Vagina (tissue), 2 donors: Measurements from ENCODE around the gene MBNL2. TPM values are rescaled to one million over a fixed set of nuclear protein-coding genes. Genes with fewer than 3 reads are reported as not detected.

Source experiments
- DNase-seq, 2 donors: peaks; one replicate each; pipeline ENCODE4 v3.0.0-alpha.2; 2017; ENCODE audit errors: extremely low spot score in 2 of 2
- H3K27ac ChIP-seq: fragments of 200-600 bp; sonication (generic); one replicate; pipeline ENCODE4 v1.5.1; 2019
- H3K27me3 ChIP-seq: fragments of 200-600 bp; sonication (generic); one replicate; pipeline ENCODE4 v1.5.1; 2019
- H3K36me3 ChIP-seq, 2 donors: fragments of 200-600 bp; sonication (generic); one replicate each; pipeline ENCODE4 v1.5.1; 2017 to 2019
- H3K4me1 ChIP-seq: fragments of 200-600 bp; sonication (generic); one replicate; pipeline ENCODE4 v1.5.1; 2019
- H3K4me3 ChIP-seq, 2 donors: fragments of 200-600 bp; sonication (generic); 1 replicate in 1 of 2; 2 replicates in 1 of 2; pipeline ENCODE4 v1.5.1; 2016 to 2019
- H3K9me3 ChIP-seq: fragments of 200-600 bp; sonication (generic); one replicate; pipeline ENCODE4 v1.5.1; 2019
- POLR2A ChIP-seq, 2 donors: fragments of 450-650 bp; IDR thresholded peaks; one replicate each; pipeline ENCODE4 v1.6.1; 2017; ENCODE audit warnings: antibody characterized with exemption in 2 of 2, mild to moderate bottlenecking in 2 of 2, moderate library complexity in 2 of 2
- POLR2AphosphoS5 ChIP-seq, 2 donors: sonication (generic); formaldehyde crosslinking; IDR thresholded peaks; one replicate each; pipeline ENCODE4 v1.9.0; 2017; ENCODE audit warnings: antibody characterized with exemption in 2 of 2, mild to moderate bottlenecking in 2 of 2, low read depth in 1 of 2; ENCODE audit not compliant: insufficient read depth in 1 of 2
- intact Hi-C: fragments of 100-400 bp; cut with DNase I; formaldehyde crosslinking; loops from one replicate; pipeline ENCODE4 v1.15.1; 2023
- total RNA-seq: library from RNA; depleted of rRNA; stranded (reverse); fragments of >200 nt; gene quantifications from one replicate; pipeline ENCODE4 v1.2.3, GENCODE V29; 2016
- TF ChIP-seq, protein P1 (sequence below), 3 experiments: fragments of 450-650 bp in 2 of 3; fragments of 200-600 bp in 1 of 3; sonication (generic) in 1 of 3; IDR thresholded peaks; one replicate each; pipeline ENCODE4 v1.5.1; 2017 to 2019; ENCODE audit warnings: antibody characterized with exemption in 3 of 3, mild to moderate bottlenecking in 2 of 3, moderate library complexity in 2 of 3

MBNL2 gene
- total RNA-seq, 1 donor from 2014 or later: 63.1 TPM

DNA sequence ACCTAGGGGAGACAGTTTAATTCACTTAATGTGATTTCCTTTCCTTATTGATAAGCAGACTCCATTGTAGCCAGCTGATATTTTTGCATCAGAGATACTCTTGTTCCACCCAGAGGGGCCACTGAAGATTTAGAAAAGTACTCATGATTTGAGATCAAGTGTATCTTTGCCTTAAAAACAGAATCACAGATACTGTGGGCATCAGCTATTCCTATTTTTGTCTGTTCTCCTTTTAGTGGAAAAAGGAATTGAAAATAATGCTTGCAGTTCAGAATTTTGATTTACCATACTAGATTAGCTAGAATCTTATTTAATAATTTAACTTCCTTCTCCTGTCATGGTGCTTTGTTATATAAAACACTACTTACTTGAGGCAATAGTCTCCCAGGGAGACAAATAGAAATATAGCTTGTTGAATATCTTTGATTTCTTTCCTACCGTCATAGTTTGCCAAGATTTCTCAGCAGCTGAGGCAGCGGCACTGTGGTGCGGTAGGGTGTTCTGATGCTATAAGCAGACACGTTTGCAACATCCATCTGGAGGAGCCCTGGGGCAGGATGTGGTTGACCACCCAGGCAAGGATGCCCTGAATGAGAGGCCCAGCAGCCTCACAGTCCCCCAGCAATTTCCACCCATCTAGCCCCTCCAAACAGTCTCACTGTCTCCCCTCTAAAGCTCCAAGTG lies 164.8 kb downstream of the MBNL2 start:
- DNase-seq: no peak
- H3K27ac ChIP-seq: no peak overlapping the region
- H3K4me1 ChIP-seq: no peaks in the 10 kb centered on the region
- H3K27me3 ChIP-seq: no peaks in the 10 kb centered on the region
- intact Hi-C loops: no loop called here
- H3K9me3 ChIP-seq: no peaks in the 10 kb centered on the region
- TF ChIP-seq POLR2AphosphoS5 (IDR thresholded peaks at IDR 0.05; ENCODE audit: insufficient read depth in 1 of 2, low read depth in 1 of 2) (no peak), POLR2A (IDR thresholded peaks at IDR 0.05) (no peak)
- TF ChIP-seq, protein P1, sequence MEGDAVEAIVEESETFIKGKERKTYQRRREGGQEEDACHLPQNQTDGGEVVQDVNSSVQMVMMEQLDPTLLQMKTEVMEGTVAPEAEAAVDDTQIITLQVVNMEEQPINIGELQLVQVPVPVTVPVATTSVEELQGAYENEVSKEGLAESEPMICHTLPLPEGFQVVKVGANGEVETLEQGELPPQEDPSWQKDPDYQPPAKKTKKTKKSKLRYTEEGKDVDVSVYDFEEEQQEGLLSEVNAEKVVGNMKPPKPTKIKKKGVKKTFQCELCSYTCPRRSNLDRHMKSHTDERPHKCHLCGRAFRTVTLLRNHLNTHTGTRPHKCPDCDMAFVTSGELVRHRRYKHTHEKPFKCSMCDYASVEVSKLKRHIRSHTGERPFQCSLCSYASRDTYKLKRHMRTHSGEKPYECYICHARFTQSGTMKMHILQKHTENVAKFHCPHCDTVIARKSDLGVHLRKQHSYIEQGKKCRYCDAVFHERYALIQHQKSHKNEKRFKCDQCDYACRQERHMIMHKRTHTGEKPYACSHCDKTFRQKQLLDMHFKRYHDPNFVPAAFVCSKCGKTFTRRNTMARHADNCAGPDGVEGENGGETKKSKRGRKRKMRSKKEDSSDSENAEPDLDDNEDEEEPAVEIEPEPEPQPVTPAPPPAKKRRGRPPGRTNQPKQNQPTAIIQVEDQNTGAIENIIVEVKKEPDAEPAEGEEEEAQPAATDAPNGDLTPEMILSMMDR (IDR thresholded peaks at IDR 0.05): no peak
- H3K36me3 ChIP-seq: peaks cover 0 to 8% of the 10 kb centered on the region in 2 donors
- H3K4me3 ChIP-seq: no peak overlapping the region

DNA sequence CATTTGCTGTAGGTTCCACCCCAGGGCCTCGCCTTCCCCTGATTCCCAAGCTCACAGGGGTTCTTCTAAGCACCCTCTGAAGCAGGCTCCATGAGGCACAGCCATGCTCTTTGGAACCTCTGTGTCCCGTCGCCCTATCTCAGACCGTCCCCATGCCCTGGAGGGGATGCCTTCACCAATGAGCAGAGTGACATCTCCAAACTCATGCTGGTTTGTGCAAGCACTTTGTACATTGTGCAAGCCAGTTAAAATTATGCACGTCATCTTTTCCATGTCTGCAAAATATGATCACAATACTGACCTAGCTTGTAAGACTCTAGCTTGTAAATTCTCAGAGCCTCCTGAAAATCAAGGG lies 165.3 kb downstream of the MBNL2 start:
- H3K27me3 ChIP-seq: no peaks in the 10 kb centered on the region
- no peaks in the 10 kb centered on the region for H3K9me3 ChIP-seq
- DNase-seq: no peak
- TF ChIP-seq, protein P1 (IDR thresholded peaks at IDR 0.05): no peak
- intact Hi-C loops: no loop called here
- no peak overlapping the region for H3K4me3 ChIP-seq
- no peaks in the 10 kb centered on the region for H3K4me1 ChIP-seq
- H3K36me3 ChIP-seq: peaks cover 0 to 11% of the 10 kb centered on the region in 2 donors
- no peak overlapping the region for H3K27ac ChIP-seq

DNA sequence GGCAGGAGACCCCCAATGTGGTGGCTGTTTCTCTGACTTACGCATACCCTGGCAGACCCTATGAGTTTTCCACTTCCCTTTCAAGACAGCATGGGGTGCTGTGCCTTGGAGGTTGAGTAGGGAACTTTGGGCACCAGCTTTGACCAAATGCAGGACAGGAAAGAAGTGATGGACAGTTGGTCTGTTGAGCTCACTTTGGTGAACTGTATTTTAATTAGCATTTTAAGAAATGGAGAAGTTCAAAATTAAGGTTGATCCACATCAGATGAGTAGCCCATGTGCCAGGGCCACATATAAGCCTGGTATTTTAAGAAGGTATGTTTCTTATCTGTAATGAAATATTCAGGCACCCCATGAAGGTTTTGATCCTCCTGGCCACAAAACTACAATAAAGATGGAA lies 165.8 kb downstream of the MBNL2 start:
- no peak overlapping the region for H3K27ac ChIP-seq
- intact Hi-C loops: no loop called here
- no peaks in the 10 kb centered on the region for H3K4me1 ChIP-seq
- no peaks in the 10 kb centered on the region for H3K9me3 ChIP-seq
- H3K4me3 ChIP-seq: no peak overlapping the region
- peaks cover 0 to 11% of the 10 kb centered on the region in 2 donors for H3K36me3 ChIP-seq
- H3K27me3 ChIP-seq: no peaks in the 10 kb centered on the region
- TF ChIP-seq POLR2A (IDR thresholded peaks at IDR 0.05) (no peak), POLR2AphosphoS5 (IDR thresholded peaks at IDR 0.05; ENCODE audit: insufficient read depth in 1 of 2, low read depth in 1 of 2) (no peak)
- TF ChIP-seq, protein P1 (IDR thresholded peaks at IDR 0.05): no peak
- no peak for DNase-seq

DNA sequence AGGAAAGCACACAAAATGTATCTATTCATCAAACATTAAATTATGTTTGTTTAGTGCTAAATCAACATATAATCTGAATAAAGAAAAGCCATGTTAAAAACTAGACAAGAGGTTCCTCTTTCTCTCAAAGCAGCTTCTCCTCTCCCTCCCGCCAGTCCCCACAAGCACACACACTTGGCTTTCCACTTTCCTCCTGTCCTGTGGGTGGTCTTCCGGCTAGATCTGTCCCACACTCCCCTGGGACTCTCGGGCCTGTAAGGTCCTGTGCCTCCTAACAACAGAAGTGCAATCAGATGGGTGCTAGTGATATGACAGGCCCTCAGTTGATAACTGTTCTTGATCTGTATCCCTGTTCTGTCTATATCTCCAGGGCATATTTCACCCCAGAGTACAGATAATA lies 166.2 kb downstream of the MBNL2 start:
- intact Hi-C loops: no loop called here
- Histone ChIP-seq H3K4me1 (no peaks in the 10 kb centered on the region), H3K4me3 (no peak overlapping the region), H3K36me3 (peaks cover 0 to 14% of the 10 kb centered on the region in 2 donors), H3K27me3 (no peaks in the 10 kb centered on the region), H3K9me3 (no peaks in the 10 kb centered on the region), H3K27ac (no peak overlapping the region)
- no peak for DNase-seq
- TF ChIP-seq POLR2AphosphoS5 (IDR thresholded peaks at IDR 0.05; ENCODE audit: insufficient read depth in 1 of 2, low read depth in 1 of 2) (no peak), POLR2A (IDR thresholded peaks at IDR 0.05) (no peak)
- TF ChIP-seq, protein P1 (IDR thresholded peaks at IDR 0.05): no peak

DNA sequence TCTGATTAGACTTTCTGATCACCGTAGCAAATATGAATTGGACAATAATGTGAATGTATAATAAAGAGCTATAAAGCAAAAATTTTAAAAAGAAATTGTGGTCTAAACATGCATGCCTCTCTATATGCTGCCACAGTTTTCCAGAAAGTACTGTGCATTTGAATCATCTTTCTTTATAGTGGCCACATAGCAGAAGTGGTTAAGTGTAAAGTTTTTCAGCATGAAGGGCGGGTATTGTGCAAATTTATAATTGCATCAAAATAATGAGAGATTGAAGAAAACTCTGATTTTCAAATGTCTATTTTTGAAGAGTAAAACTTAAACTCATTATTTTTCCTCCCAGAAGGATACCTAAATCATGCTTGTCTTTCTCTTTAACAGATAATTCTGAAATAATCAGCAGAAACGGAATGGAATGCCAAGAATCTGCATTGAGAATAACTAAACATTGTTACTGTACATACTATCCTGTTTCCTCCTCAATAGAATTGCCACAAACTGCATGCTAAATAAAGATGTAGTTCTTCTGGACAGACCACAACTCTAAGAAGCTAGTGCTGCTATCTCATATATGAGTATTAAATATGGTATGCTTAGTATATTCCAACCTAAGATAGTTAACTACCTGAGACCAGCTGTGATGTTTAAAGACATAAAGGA lies 168.9 kb downstream of the MBNL2 start:
- no peaks in the 10 kb centered on the region for H3K4me1 ChIP-seq
- H3K36me3 ChIP-seq: peaks cover 0 to 15% of the 10 kb centered on the region in 2 donors
- H3K27me3 ChIP-seq: no peaks in the 10 kb centered on the region
- no peak for DNase-seq
- H3K4me3 ChIP-seq: no peak overlapping the region
- intact Hi-C loops: no loop called here
- no peak for TF ChIP-seq POLR2AphosphoS5 (IDR thresholded peaks at IDR 0.05; ENCODE audit: insufficient read depth in 1 of 2, low read depth in 1 of 2)
- TF ChIP-seq, protein P1 (IDR thresholded peaks at IDR 0.05): no peak
- no peak for TF ChIP-seq POLR2A (IDR thresholded peaks at IDR 0.05)
- no peaks in the 10 kb centered on the region for H3K9me3 ChIP-seq
- H3K27ac ChIP-seq: no peak overlapping the region
